GM23338 (cell line): ENCODE results near the gene NOP9. TPM values are rescaled to one million over a fixed set of nuclear protein-coding genes. Genes with fewer than 3 reads are reported as not detected.

Source experiments
- ATAC-seq: fragments of 200-7000 bp; cut with Tn5 transposase; 3 replicates; pipeline ENCODE4 v1.9.1; 2020
- DNase-seq: peaks from one replicate; pipeline ENCODE4 v3.0.0-alpha.2; 2015; ENCODE audit warnings: low spot score
- H2AFZ ChIP-seq: fragments of 200-600 bp; sonication (generic); 2 replicates; pipeline ENCODE4 v1.8.0; 2016; ENCODE audit warnings: antibody characterized with exemption, mild to moderate bottlenecking, moderate library complexity
- H3F3A ChIP-seq: fragments of 200-600 bp; sonication (generic); replicated peaks from 2 replicates; pipeline ENCODE4 v1.8.0; 2017; ENCODE audit warnings: antibody characterized with exemption, mixed run types, low read depth
- H3K27ac ChIP-seq: fragments of 200-600 bp; sonication (generic); 2 replicates; pipeline ENCODE4 v1.6.1; 2016; ENCODE audit warnings: low read depth
- H3K27me3 ChIP-seq: fragments of 200-600 bp; sonication (generic); 2 replicates; pipeline ENCODE4 v1.8.0; 2016; ENCODE audit warnings: mild to moderate bottlenecking, mixed run types, moderate library complexity; ENCODE audit not compliant: insufficient read depth
- H3K36me3 ChIP-seq: fragments of 200-600 bp; sonication (generic); 2 replicates; pipeline ENCODE4 v1.8.0; 2016; ENCODE audit warnings: mild to moderate bottlenecking; ENCODE audit not compliant: insufficient read depth
- H3K4me1 ChIP-seq: fragments of 200-600 bp; sonication (generic); 2 replicates; pipeline ENCODE4 v1.8.0; 2016; ENCODE audit warnings: mild to moderate bottlenecking, moderate library complexity; ENCODE audit not compliant: insufficient read depth
- H3K4me2 ChIP-seq: fragments of 200-600 bp; sonication (generic); 2 replicates; pipeline ENCODE4 v1.7.1; 2017; ENCODE audit warnings: mixed run types
- H3K4me3 ChIP-seq: fragments of 200-600 bp; sonication (generic); 2 replicates; pipeline ENCODE4 v1.6.1; 2016; ENCODE audit warnings: mixed run types
- H3K79me2 ChIP-seq: fragments of 200-600 bp; sonication (generic); replicated peaks from 2 replicates; pipeline ENCODE4 v1.8.0; 2017; ENCODE audit warnings: mild to moderate bottlenecking; ENCODE audit not compliant: insufficient read depth
- H3K9me2 ChIP-seq: fragments of 200-600 bp; sonication (generic); 2 replicates; pipeline ENCODE4 v1.8.0; 2017; ENCODE audit not compliant: insufficient read depth
- H4K20me1 ChIP-seq: fragments of 200-600 bp; sonication (generic); replicated peaks from 2 replicates; pipeline ENCODE4 v1.8.0; 2017; ENCODE audit warnings: mild to moderate bottlenecking; ENCODE audit not compliant: insufficient read depth
- H3K27ac Mint-ChIP-seq: 2 replicates; pipeline ENCODE4 v1.8.0; 2020; ENCODE audit warnings: inconsistent platforms, mild to moderate bottlenecking, moderate library complexity, mixed read lengths
- H3K27me3 Mint-ChIP-seq: 3 replicates; pipeline ENCODE4 v1.8.0; 2022; ENCODE audit warnings: low read depth, mild to moderate bottlenecking, moderate library complexity, mixed read lengths, inconsistent platforms; ENCODE audit not compliant: insufficient read depth, poor library complexity
- H3K36me3 Mint-ChIP-seq: 3 replicates; pipeline ENCODE4 v1.8.0; 2021; ENCODE audit warnings: low read depth, mild to moderate bottlenecking, inconsistent platforms, moderate library complexity, mixed read lengths
- H3K4me1 Mint-ChIP-seq: 3 replicates; pipeline ENCODE4 v1.8.0; 2020; ENCODE audit warnings: mild to moderate bottlenecking, inconsistent platforms, mixed read lengths
- H3K4me3 Mint-ChIP-seq: 3 replicates; pipeline ENCODE4 v1.8.0; 2021; ENCODE audit warnings: moderate library complexity, mild to moderate bottlenecking, inconsistent platforms, mixed read lengths
- H3K9me3 Mint-ChIP-seq: 3 replicates; pipeline ENCODE4 v1.8.0; 2020; ENCODE audit warnings: moderate library complexity, mild to moderate bottlenecking, inconsistent platforms, mixed read lengths
- CTCF ChIP-seq, 2 experiments: fragments of 200-600 bp in 1 of 2; sonication (generic) in 1 of 2; conservative IDR thresholded peaks; 2 replicates each; pipeline versions ENCODE4 v1.5.1 to v1.6.1; 2016 to 2017; ENCODE audit warnings: antibody characterized with exemption in 2 of 2, low read depth in 2 of 2, mild to moderate bottlenecking in 2 of 2, moderate library complexity in 1 of 2
- EZH2 ChIP-seq: fragments of 200-600 bp; sonication (generic); IDR thresholded peaks from one replicate; pipeline ENCODE4 v1.8.0; 2017; ENCODE audit warnings: antibody characterized with exemption, mild to moderate bottlenecking, low read depth; ENCODE audit not compliant: unreplicated experiment
- EZH2phosphoT487 ChIP-seq: fragments of 200-600 bp; sonication (generic); IDR thresholded peaks from one replicate; pipeline ENCODE4 v1.8.1; 2018; ENCODE audit warnings: antibody characterized with exemption; ENCODE audit not compliant: unreplicated experiment
- JUNB ChIP-seq: IDR thresholded peaks from one replicate; pipeline ENCODE4 v1.6.1; 2016; ENCODE audit warnings: antibody characterized with exemption; ENCODE audit not compliant: unreplicated experiment
- NANOG ChIP-seq: IDR thresholded peaks from 2 replicates; pipeline ENCODE4 v1.6.1; 2016; ENCODE audit warnings: antibody characterized with exemption, borderline replicate concordance
- REST ChIP-seq: IDR thresholded peaks from one replicate; pipeline ENCODE4 v1.6.1; 2018; ENCODE audit warnings: antibody characterized with exemption; ENCODE audit not compliant: unreplicated experiment
- STAT1 ChIP-seq: IDR thresholded peaks from one replicate; pipeline ENCODE4 v1.6.1; 2016; ENCODE audit warnings: antibody characterized with exemption; ENCODE audit not compliant: unreplicated experiment
- ZNF331 ChIP-seq: fragments of 250-450 bp; sonication (Bioruptor Pico); IDR thresholded peaks from 2 replicates; pipeline ENCODE4 v1.5.0; 2020; ENCODE audit warnings: low read depth, mild to moderate bottlenecking, moderate library complexity
- polyA plus RNA-seq: library from polyadenylated mRNA; unstranded; fragments of >200 nt; fragmentation: Nextera tagmentation; extraction: Ambion mirVana; gene quantifications from 2 replicates; pipeline ENCODE4 v1.2.1, GENCODE V29; 2016
- total RNA-seq: library from RNA; depleted of rRNA; stranded (reverse); fragments of >200 nt; shearing (Covaris generic); gene quantifications from 2 replicates; pipeline ENCODE4 v1.2.3, GENCODE V29; 2014
- TF ChIP-seq, protein P1 (sequence below): fragments of 250-450 bp; sonication (Bioruptor Pico); IDR thresholded peaks from 2 replicates; pipeline ENCODE4 v1.5.0; 2020; ENCODE audit warnings: mild to moderate bottlenecking, moderate library complexity
- TF ChIP-seq, protein P2 (sequence below): IDR thresholded peaks from 2 replicates; pipeline ENCODE4 v1.6.1; 2016; ENCODE audit warnings: antibody characterized with exemption

Gene NOP9
- total and polyA plus RNA-seq, 2 experiments from 2014 or later: 7.9 to 32.8 TPM

DNA sequence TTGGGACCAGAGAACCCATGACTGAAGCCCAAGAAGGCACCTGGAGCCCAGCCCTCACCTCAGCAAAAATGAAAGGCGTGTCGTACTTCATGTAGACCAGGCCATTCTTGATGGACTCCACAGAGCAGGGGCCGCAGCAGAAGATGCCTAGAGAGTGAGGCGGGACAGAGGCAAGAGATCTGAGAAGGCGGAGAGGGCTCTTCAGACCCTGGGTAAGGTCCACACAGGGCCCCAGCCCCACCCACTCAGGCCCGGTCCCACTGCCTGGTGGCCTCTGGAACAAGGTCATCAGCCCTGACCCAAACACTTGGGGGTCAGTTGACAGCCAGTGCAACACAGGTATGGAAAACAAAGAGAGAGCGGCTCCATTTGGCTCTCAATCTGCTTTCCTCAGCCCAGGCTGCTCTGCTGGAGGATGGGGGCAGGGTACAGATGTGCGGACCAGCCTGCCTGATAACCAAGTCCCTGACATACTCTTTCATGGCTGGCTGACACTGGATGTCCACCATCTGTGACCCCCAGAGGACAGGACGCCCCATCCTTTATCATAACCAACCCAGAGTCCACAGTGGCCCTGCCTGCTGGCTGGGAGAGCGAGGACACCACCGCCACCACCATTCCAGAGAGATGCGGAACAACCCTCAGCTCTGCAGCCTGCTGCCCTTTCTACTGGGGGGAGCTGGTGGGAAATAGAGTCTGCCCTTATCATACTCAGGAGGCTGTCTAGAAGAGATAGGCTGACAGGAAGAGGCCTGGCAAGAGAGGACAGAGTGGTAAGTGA lies 43.5 kb upstream of the NOP9 start:
- H2AFZ ChIP-seq: no peak overlapping the region
- H3K27me3 ChIP-seq: no peaks in the 10 kb centered on the region
- no peaks in the 10 kb centered on the region for H3K9me3 Mint-ChIP-seq
- H3K36me3 ChIP-seq: no peaks in the 10 kb centered on the region
- no peaks in the 10 kb centered on the region for H3K4me1 ChIP-seq
- no peak overlapping the region for H3K27ac Mint-ChIP-seq
- TF ChIP-seq CTCF (conservative IDR thresholded peaks at IDR 0.05; ENCODE audit: low read depth in 2 of 2) (no peak), JUNB (no peak), NANOG (no peak), ZNF331 (no peak), EZH2phosphoT487 (no peak), REST (no peak), STAT1 (no peak), EZH2 (no peak)
- TF ChIP-seq, protein P1, sequence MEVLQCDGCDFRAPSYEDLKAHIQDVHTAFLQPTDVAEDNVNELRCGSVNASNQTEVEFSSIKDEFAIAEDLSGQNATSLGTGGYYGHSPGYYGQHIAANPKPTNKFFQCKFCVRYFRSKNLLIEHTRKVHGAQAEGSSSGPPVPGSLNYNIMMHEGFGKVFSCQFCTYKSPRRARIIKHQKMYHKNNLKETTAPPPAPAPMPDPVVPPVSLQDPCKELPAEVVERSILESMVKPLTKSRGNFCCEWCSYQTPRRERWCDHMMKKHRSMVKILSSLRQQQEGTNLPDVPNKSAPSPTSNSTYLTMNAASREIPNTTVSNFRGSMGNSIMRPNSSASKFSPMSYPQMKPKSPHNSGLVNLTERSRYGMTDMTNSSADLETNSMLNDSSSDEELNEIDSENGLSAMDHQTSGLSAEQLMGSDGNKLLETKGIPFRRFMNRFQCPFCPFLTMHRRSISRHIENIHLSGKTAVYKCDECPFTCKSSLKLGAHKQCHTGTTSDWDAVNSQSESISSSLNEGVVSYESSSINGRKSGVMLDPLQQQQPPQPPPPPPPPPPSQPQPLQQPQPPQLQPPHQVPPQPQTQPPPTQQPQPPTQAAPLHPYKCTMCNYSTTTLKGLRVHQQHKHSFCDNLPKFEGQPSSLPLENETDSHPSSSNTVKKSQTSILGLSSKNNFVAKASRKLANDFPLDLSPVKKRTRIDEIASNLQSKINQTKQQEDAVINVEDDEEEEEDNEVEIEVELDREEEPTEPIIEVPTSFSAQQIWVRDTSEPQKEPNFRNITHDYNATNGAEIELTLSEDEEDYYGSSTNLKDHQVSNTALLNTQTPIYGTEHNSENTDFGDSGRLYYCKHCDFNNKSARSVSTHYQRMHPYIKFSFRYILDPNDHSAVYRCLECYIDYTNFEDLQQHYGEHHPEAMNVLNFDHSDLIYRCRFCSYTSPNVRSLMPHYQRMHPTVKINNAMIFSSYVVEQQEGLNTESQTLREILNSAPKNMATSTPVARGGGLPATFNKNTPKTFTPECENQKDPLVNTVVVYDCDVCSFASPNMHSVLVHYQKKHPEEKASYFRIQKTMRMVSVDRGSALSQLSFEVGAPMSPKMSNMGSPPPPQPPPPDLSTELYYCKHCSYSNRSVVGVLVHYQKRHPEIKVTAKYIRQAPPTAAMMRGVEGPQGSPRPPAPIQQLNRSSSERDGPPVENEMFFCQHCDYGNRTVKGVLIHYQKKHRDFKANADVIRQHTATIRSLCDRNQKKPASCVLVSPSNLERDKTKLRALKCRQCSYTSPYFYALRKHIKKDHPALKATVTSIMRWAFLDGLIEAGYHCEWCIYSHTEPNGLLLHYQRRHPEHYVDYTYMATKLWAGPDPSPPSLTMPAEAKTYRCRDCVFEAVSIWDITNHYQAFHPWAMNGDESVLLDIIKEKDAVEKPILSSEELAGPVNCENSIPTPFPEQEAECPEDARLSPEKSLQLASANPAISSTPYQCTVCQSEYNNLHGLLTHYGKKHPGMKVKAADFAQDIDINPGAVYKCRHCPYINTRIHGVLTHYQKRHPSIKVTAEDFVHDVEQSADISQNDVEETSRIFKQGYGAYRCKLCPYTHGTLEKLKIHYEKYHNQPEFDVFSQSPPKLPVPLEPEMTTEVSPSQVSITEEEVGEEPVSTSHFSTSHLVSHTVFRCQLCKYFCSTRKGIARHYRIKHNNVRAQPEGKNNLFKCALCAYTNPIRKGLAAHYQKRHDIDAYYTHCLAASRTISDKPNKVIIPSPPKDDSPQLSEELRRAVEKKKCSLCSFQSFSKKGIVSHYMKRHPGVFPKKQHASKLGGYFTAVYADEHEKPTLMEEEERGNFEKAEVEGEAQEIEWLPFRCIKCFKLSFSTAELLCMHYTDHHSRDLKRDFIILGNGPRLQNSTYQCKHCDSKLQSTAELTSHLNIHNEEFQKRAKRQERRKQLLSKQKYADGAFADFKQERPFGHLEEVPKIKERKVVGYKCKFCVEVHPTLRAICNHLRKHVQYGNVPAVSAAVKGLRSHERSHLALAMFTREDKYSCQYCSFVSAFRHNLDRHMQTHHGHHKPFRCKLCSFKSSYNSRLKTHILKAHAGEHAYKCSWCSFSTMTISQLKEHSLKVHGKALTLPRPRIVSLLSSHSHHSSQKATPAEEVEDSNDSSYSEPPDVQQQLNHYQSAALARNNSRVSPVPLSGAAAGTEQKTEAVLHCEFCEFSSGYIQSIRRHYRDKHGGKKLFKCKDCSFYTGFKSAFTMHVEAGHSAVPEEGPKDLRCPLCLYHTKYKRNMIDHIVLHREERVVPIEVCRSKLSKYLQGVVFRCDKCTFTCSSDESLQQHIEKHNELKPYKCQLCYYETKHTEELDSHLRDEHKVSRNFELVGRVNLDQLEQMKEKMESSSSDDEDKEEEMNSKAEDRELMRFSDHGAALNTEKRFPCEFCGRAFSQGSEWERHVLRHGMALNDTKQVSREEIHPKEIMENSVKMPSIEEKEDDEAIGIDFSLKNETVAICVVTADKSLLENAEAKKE (CRISPR knock-in tag): no peak
- TF ChIP-seq, protein P2, sequence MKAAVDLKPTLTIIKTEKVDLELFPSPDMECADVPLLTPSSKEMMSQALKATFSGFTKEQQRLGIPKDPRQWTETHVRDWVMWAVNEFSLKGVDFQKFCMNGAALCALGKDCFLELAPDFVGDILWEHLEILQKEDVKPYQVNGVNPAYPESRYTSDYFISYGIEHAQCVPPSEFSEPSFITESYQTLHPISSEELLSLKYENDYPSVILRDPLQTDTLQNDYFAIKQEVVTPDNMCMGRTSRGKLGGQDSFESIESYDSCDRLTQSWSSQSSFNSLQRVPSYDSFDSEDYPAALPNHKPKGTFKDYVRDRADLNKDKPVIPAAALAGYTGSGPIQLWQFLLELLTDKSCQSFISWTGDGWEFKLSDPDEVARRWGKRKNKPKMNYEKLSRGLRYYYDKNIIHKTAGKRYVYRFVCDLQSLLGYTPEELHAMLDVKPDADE: no peak
- no peaks in the 10 kb centered on the region for H4K20me1 ChIP-seq
- no peak overlapping the region for H3K27ac ChIP-seq
- no peak for DNase-seq
- H3K27me3 Mint-ChIP-seq: peaks cover 17% of the 10 kb centered on the region
- no peaks in the 10 kb centered on the region for H3F3A ChIP-seq
- no peak overlapping the region for H3K4me3 Mint-ChIP-seq
- no peak overlapping the region for H3K4me3 ChIP-seq
- ATAC-seq: no peak
- H3K79me2 ChIP-seq: no peaks in the 10 kb centered on the region
- no peaks in the 10 kb centered on the region for H3K36me3 Mint-ChIP-seq
- peaks cover 4% of the 10 kb centered on the region; the same call in 2 of the 3 replicates for H3K4me1 Mint-ChIP-seq
- H3K9me2 ChIP-seq: no peaks in the 10 kb centered on the region
- no peak overlapping the region for H3K4me2 ChIP-seq
